CD4-positive, alpha-beta T cell (primary cell): Measurements from ENCODE around the gene PPP1CA. TPM values are rescaled to one million over a fixed set of nuclear protein-coding genes. Genes with fewer than 3 reads are reported as not detected.

Experiments used
- ATAC-seq: fragments of 200-7000 bp; cut with Tn5 transposase; one replicate; pipeline ENCODE4 v1.10.0; 2022; ENCODE audit warnings: mild to moderate bottlenecking; ENCODE audit not compliant: poor library complexity
- CTCF ChIA-PET: fragments of 350-600 bp; sonication (Branson Sonifier 250); formaldehyde crosslinking; loops from one replicate; lab custom pipeline; 2021; ENCODE audit warnings: antibody characterized with exemption, inconsistent platforms; lab: Charles Lee
- POLR2A ChIA-PET: fragments of 350-600 bp; sonication (Branson Sonifier 250); formaldehyde crosslinking; loops from one replicate; lab custom pipeline; 2021; ENCODE audit warnings: antibody characterized with exemption, inconsistent platforms; lab: Charles Lee
- DNase-seq, 14 experiments: peaks; one replicate each; pipeline ENCODE4 v3.0.0-alpha.2; 2013 to 2020; ENCODE audit warnings: mixed read lengths in 2 of 14
- H3K27ac ChIP-seq, 2 donors: one replicate each; pipeline versions ENCODE4 v1.5.1 to v1.7.0; 2013; ENCODE audit warnings: low read length in 2 of 2, low read depth in 1 of 2, mild to moderate bottlenecking in 1 of 2
- H3K27me3 ChIP-seq, 2 experiments: 1 replicate in 1 of 2; 2 replicates in 1 of 2; pipeline versions ENCODE4 v1.6.1 to v1.7.0; 2013; ENCODE audit warnings: low read length in 2 of 2, control low read depth in 1 of 2, mild to moderate bottlenecking in 1 of 2, moderate library complexity in 1 of 2; ENCODE audit not compliant: insufficient read depth in 2 of 2, control insufficient read depth in 1 of 2
- H3K36me3 ChIP-seq: one replicate; pipeline ENCODE4 v1.6.1; 2013; ENCODE audit warnings: low read length, control low read depth; ENCODE audit not compliant: insufficient read depth
- H3K4me1 ChIP-seq: one replicate; pipeline ENCODE4 v1.6.1; 2013; ENCODE audit warnings: low read length, control low read depth; ENCODE audit not compliant: insufficient read depth
- H3K4me3 ChIP-seq: one replicate; pipeline ENCODE4 v1.5.1; 2013; ENCODE audit warnings: mild to moderate bottlenecking, low read length, moderate library complexity
- H3K9me3 ChIP-seq, 2 experiments: 1 replicate in 1 of 2; 2 replicates in 1 of 2; pipeline versions ENCODE4 v1.6.1 to v1.7.0; 2013; ENCODE audit warnings: low read length in 2 of 2, mild to moderate bottlenecking in 2 of 2, control low read depth in 1 of 2, moderate library complexity in 1 of 2; ENCODE audit not compliant: control insufficient read depth in 1 of 2, insufficient read depth in 1 of 2
- H3K27ac Mint-ChIP-seq: one replicate; pipeline ENCODE4 v1.8.0; 2020; ENCODE audit warnings: mixed read lengths
- H3K27me3 Mint-ChIP-seq: one replicate; pipeline ENCODE4 v1.8.0; 2021; ENCODE audit warnings: mixed read lengths
- H3K36me3 Mint-ChIP-seq: one replicate; pipeline ENCODE4 v1.8.0; 2021; ENCODE audit warnings: low read depth, mixed read lengths
- H3K4me1 Mint-ChIP-seq: one replicate; pipeline ENCODE4 v1.8.0; 2021; ENCODE audit warnings: low read depth, mixed read lengths
- H3K4me3 Mint-ChIP-seq: one replicate; pipeline ENCODE4 v1.8.0; 2020; ENCODE audit warnings: mild to moderate bottlenecking, mixed read lengths
- H3K9me3 Mint-ChIP-seq: one replicate; pipeline ENCODE4 v1.8.0; 2020; ENCODE audit warnings: mixed read lengths
- intact Hi-C, 2 experiments: fragments of 100-400 bp; cut with DNase I in 1 of 2; cut with micrococcal nuclease in 1 of 2; formaldehyde crosslinking; loops; one replicate each; pipeline versions ENCODE4 v1.15.1 to v1.9.0; 2023 to 2025; cut with DNase I, micrococcal nuclease
- total RNA-seq, 174 experiments: library from RNA in 2 of 174; stranded (reverse) in 2 of 174; gene quantifications; one replicate each; pipeline ENCODE4 v1.2.3 and lab custom pipeline; 2021 to 2026
- TF ChIP-seq, protein P1 (sequence below): fragments of 200-600 bp; IDR thresholded peaks from one replicate; pipeline ENCODE4 v1.8.0; 2022; ENCODE audit warnings: antibody characterized with exemption, mild to moderate bottlenecking

Gene PPP1CA
- total RNA-seq, 2 experiments from 2014 or later, result 42.0 to 45.5 TPM

DNA sequence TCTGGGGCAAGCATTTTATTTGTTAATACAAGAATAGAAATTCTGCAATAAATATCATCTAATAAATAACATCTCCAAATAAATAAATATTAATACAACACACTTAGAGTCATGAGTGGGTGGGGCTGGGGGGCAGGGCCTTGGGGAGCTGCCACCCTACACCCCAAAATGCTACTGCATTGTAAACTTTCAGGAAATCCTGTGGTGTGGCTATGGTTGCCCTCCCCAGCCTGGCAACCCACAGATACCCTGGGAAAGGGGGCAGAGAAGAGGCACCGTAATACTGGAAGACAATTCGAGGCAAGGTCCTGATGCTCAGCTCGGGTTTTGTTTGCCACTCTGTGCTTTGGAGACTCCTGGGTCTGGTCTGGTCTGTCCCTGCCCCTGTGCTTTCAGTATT is 37.5 kb downstream of the PPP1CA start:
- H3K27ac Mint-ChIP-seq, result peak overlapping the region; percentile 43
- TF ChIP-seq, protein P1, sequence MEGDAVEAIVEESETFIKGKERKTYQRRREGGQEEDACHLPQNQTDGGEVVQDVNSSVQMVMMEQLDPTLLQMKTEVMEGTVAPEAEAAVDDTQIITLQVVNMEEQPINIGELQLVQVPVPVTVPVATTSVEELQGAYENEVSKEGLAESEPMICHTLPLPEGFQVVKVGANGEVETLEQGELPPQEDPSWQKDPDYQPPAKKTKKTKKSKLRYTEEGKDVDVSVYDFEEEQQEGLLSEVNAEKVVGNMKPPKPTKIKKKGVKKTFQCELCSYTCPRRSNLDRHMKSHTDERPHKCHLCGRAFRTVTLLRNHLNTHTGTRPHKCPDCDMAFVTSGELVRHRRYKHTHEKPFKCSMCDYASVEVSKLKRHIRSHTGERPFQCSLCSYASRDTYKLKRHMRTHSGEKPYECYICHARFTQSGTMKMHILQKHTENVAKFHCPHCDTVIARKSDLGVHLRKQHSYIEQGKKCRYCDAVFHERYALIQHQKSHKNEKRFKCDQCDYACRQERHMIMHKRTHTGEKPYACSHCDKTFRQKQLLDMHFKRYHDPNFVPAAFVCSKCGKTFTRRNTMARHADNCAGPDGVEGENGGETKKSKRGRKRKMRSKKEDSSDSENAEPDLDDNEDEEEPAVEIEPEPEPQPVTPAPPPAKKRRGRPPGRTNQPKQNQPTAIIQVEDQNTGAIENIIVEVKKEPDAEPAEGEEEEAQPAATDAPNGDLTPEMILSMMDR, result no peak
- intact Hi-C loops, result no loop called here
- H3K4me1 Mint-ChIP-seq, result peaks cover 52% of the 10 kb centered on the region
- Histone ChIP-seq H3K27me3 (no peaks in the 10 kb centered on the region), H3K4me1 (peaks cover 52% of the 10 kb centered on the region), H3K4me3 (no peak overlapping the region), H3K36me3 (peaks cover 4% of the 10 kb centered on the region), H3K9me3 (no peaks in the 10 kb centered on the region), H3K27ac (no peak overlapping the region)
- CTCF ChIA-PET, result interaction anchor here (8.3 kb wide), 1 partner anchor 18 kb away, joined by 33 read pairs; no protein-coding TSS in a partner anchor
- H3K36me3 Mint-ChIP-seq, result no peaks in the 10 kb centered on the region
- ATAC-seq, result peak; percentile 38
- DNase-seq, result peak in 2 of 14 experiments; percentile 37 to 61
- no peaks in the 10 kb centered on the region for H3K9me3 Mint-ChIP-seq
- no peak overlapping the region for H3K4me3 Mint-ChIP-seq
- peaks cover 5% of the 10 kb centered on the region for H3K27me3 Mint-ChIP-seq
- POLR2A ChIA-PET, result interaction anchor here (1.5 to 1.9 kb wide), 3 partner anchors 11 to 37 kb away, joined by 3 to 7 read pairs (median 4); partner anchors contain the start of genes POLD4 and PPP1CA

GRCh38 chr11:67357831-67358670 is 43.6 kb downstream of the PPP1CA start:
- intact Hi-C loops, result loop anchor here (1.0 to 10.0 kb wide), 4 partner anchors 24 to 403 kb away; partner anchors contain the start of genes ACY3 (in 1 of the 2) and PC (in 1 of the 2)
- ATAC-seq (no peak), DNase-seq (no peak)
- Histone ChIP-seq H3K9me3 (no peaks in the 10 kb centered on the region), H3K27ac (no peak overlapping the region), H3K4me3 (no peak overlapping the region), H3K4me1 (peaks cover 42% of the 10 kb centered on the region), H3K27me3 (no peaks in the 10 kb centered on the region), H3K36me3 (no peaks in the 10 kb centered on the region)
- no peaks in the 10 kb centered on the region for H3K27me3 Mint-ChIP-seq
- TF ChIP-seq, protein P1, result no peak
- H3K36me3 Mint-ChIP-seq, result peaks cover 5% of the 10 kb centered on the region
- CTCF ChIA-PET, result interaction anchor here (3.4 to 10.0 kb wide), 3 partner anchors 11 to 25 kb away, joined by 20 to 241 read pairs (median 33); no protein-coding TSS in a partner anchor
- no peaks in the 10 kb centered on the region for H3K9me3 Mint-ChIP-seq
- peak overlapping the region; percentile 36 for H3K27ac Mint-ChIP-seq
- peaks cover 33% of the 10 kb centered on the region for H3K4me1 Mint-ChIP-seq
- no peak overlapping the region for H3K4me3 Mint-ChIP-seq
- POLR2A ChIA-PET, result interaction anchor here (1.4 to 2.1 kb wide), 2 partner anchors 24 to 59 kb away, joined by 3 to 11 read pairs; no protein-coding TSS in a partner anchor

DNA sequence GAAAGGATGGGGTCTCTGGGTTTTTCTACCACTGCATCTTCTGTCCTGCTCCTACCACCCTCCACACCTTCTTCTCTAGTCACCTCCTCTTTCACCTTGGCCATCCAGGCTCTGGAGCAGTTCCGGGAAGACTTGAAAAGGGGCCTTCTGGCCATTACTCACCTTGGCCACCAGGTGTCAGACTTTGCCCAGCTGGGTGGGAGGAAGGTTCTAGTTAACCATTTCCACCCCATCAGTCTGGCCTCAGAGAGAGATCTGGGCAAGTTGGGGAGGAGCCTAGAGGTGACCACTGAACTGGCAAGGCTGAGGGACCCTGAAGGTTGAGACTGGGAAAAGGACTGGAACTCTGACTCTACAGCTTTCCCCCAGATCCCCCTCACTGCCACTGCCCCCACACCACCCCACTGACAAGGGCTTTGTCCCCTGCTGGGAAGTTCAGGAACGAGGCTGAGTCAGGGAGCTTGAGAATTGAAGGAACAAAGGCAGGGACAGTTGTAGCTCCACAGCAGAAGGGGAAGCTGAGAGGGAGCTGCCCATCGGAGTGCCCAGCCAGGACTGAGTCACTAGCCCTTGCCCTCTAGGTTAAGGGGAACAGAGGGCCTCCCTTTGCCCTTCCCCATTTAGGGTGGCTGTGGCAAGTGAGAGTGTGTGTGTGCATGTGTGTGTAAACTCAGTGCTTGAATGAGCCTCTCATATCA is 44.6 kb downstream of the PPP1CA start:
- Histone ChIP-seq H3K9me3 (no peaks in the 10 kb centered on the region), H3K27me3 (no peaks in the 10 kb centered on the region), H3K27ac (no peak overlapping the region), H3K36me3 (no peaks in the 10 kb centered on the region), H3K4me1 (peaks cover 52% of the 10 kb centered on the region), H3K4me3 (no peak overlapping the region)
- peak overlapping the region; percentile 58 for H3K27ac Mint-ChIP-seq
- CTCF ChIA-PET, result interaction anchor here (0.7 to 10.0 kb wide), 15 partner anchors 10 to 149 kb away, joined by 3 to 241 read pairs (median 5); partner anchors contain the start of genes CLCF1, PITPNM1 and RAD9A
- H3K4me3 Mint-ChIP-seq, result peak overlapping the region; percentile 75
- ATAC-seq, result no peak
- peaks cover 30% of the 10 kb centered on the region for H3K4me1 Mint-ChIP-seq
- TF ChIP-seq, protein P1, result peak; percentile 98
- no peaks in the 10 kb centered on the region for H3K27me3 Mint-ChIP-seq
- intact Hi-C loops, result loop anchor here (1.0 to 10.0 kb wide), 4 partner anchors 25 to 402 kb away; partner anchors contain the start of genes ACY3 (in 1 of the 2) and PC (in 1 of the 2)
- peaks cover 8% of the 10 kb centered on the region for H3K36me3 Mint-ChIP-seq
- POLR2A ChIA-PET, result interaction anchor here (0.8 to 2.1 kb wide), 8 partner anchors 13 to 60 kb away, joined by 3 to 11 read pairs (median 4); partner anchors contain the start of genes CLCF1, PPP1CA and RAD9A
- H3K9me3 Mint-ChIP-seq, result no peaks in the 10 kb centered on the region
- peak; percentile 51 to 83 (median 61) for DNase-seq
